Activated naive CD4-positive, alpha-beta T cell treated with anti-CD3 and anti-CD28 coated beads, Interleukin-2, amount 10 ng/mL, durations not matched to agents 7 days and 5 days (primary cell): Measurements from ENCODE around the gene LUM.

Experiments
- CTCF ChIA-PET: fragments of 350-600 bp; sonication (Branson Sonifier 250); formaldehyde crosslinking; loops from one replicate; lab custom pipeline; 2021; ENCODE audit warnings: antibody characterized with exemption; lab: Charles Lee
- DNase-seq: peaks from one replicate; pipeline ENCODE4 v3.0.0-alpha.2; 2020
- H3K27ac Mint-ChIP-seq: one replicate; pipeline ENCODE4 v1.8.0; 2021; ENCODE audit warnings: mild to moderate bottlenecking, moderate library complexity, mixed read lengths
- H3K27me3 Mint-ChIP-seq: one replicate; pipeline ENCODE4 v1.8.0; 2021; ENCODE audit warnings: mild to moderate bottlenecking, mixed read lengths
- H3K36me3 Mint-ChIP-seq: one replicate; pipeline ENCODE4 v1.8.0; 2021; ENCODE audit warnings: mixed read lengths
- H3K4me1 Mint-ChIP-seq: one replicate; pipeline ENCODE4 v1.8.0; 2021; ENCODE audit warnings: mixed read lengths
- H3K4me3 Mint-ChIP-seq: one replicate; pipeline ENCODE4 v1.8.0; 2021; ENCODE audit warnings: mild to moderate bottlenecking, moderate library complexity, mixed read lengths
- H3K9me3 Mint-ChIP-seq: one replicate; pipeline ENCODE4 v1.8.0; 2021; ENCODE audit warnings: mixed read lengths

The LUM gene

DNA sequence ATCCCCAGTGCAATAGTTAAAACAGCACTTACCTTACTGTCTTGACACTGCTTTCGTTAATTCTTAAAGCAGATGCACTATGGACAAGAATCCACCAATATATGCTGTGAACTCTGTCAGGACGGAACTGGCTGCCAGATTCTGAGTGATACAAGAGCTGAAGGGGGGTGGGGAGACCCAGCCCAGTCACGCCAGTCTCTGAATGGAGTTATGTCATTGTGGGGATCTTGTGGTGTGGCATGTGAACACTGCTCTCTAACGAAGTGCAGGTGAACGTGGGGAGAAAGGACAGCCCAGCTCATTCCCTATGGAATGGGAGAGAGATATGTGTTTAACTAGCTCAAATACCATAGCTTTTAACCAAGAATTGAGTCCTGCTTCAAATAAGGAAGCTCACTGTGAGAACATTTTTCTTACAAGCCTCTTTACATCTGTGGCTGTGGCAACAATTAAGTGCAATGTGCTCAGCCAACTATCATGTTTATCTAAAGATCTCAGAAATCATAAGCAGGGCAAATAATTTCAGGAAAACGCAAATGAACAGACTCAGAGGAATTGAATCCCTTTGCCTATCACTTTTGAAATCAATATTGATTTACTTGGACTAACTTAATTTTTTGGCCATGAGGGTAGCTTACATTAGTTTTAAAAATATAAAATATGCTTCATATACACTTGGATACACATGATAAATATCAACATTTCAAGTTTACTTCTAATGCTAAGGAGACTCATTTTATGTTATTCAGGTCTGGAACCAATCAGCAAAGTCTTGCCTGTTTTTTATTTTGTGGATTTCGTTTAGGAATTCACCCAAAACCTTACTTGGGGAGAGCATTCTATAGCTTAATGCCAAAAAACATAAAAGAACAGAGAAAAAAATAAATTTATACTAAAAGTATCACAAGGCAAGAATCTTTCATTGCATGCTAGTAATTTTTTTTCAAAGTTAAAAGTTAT is at the start of gene LUM:
Gene LUM (minus strand): TSS at position 129 of the 960 bp plus-strand sequence. CDS start 2,515 bp downstream, outside the sequence.
- no peaks in the 10 kb centered on the region for H3K9me3 Mint-ChIP-seq
- CTCF ChIA-PET, result interaction anchor here (1.2 kb wide), 1 partner anchor 118 kb away, joined by 3 read pairs; no protein-coding TSS in a partner anchor
- no peaks in the 10 kb centered on the region for H3K4me1 Mint-ChIP-seq
- no peaks in the 10 kb centered on the region for H3K36me3 Mint-ChIP-seq
- no peak within 1 kb of the TSS for H3K27ac Mint-ChIP-seq
- no peak within 1 kb of the TSS for H3K4me3 Mint-ChIP-seq
- H3K27me3 Mint-ChIP-seq, result no peaks in the 10 kb centered on the region
- DNase-seq, result no peak

GRCh38 chr12:91161009-91161408 is 49.7 kb upstream of the LUM start:
- no peak for DNase-seq
- Mint-ChIP-seq H3K9me3 (no peaks in the 10 kb centered on the region), H3K27ac (no peak overlapping the region), H3K4me3 (no peak overlapping the region), H3K4me1 (no peaks in the 10 kb centered on the region), H3K36me3 (no peaks in the 10 kb centered on the region), H3K27me3 (no peaks in the 10 kb centered on the region)
- CTCF ChIA-PET, result no interaction called here

GRCh38 chr12:91155990-91156389 is 44.7 kb upstream of the LUM start:
- H3K27me3 Mint-ChIP-seq, result no peaks in the 10 kb centered on the region
- no peak overlapping the region for H3K27ac Mint-ChIP-seq
- CTCF ChIA-PET, result no interaction called here
- no peak for DNase-seq
- no peaks in the 10 kb centered on the region for H3K4me1 Mint-ChIP-seq
- H3K4me3 Mint-ChIP-seq, result no peak overlapping the region
- no peaks in the 10 kb centered on the region for H3K36me3 Mint-ChIP-seq
- no peaks in the 10 kb centered on the region for H3K9me3 Mint-ChIP-seq

GRCh38 chr12:91154131-91154530 is 42.8 kb upstream of the LUM start:
- Mint-ChIP-seq H3K4me3 (no peak overlapping the region), H3K9me3 (no peaks in the 10 kb centered on the region), H3K4me1 (no peaks in the 10 kb centered on the region), H3K27me3 (no peaks in the 10 kb centered on the region), H3K36me3 (no peaks in the 10 kb centered on the region), H3K27ac (no peak overlapping the region)
- no peak for DNase-seq
- CTCF ChIA-PET, result no interaction called here

GRCh38 chr12:91144053-91144452 is 32.8 kb upstream of the LUM start:
- CTCF ChIA-PET, result no interaction called here
- no peaks in the 10 kb centered on the region for H3K27me3 Mint-ChIP-seq
- H3K4me1 Mint-ChIP-seq, result no peaks in the 10 kb centered on the region
- H3K36me3 Mint-ChIP-seq, result no peaks in the 10 kb centered on the region
- no peak overlapping the region for H3K4me3 Mint-ChIP-seq
- DNase-seq, result no peak
- H3K27ac Mint-ChIP-seq, result no peak overlapping the region
- no peaks in the 10 kb centered on the region for H3K9me3 Mint-ChIP-seq

DNA sequence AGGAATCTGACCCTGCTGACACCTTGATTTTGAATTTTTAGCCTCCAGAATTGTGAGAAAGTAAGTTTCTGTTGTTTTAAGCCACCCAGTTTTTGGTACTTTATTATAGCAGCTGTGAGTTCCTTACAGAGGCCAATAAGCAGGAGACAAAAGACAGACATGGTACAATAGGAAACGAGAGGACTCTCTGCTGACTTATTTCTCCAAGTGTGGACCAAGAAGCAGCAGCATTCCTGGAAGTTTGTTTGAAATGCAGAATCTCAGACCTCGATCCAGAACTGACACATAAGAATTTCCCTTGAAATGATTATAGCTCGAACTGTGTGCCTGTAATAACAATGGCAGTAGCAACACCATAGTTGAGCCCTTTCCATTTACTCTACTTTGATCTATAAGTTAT is 31.9 kb upstream of the LUM start:
- no peaks in the 10 kb centered on the region for H3K9me3 Mint-ChIP-seq
- no peak for DNase-seq
- H3K36me3 Mint-ChIP-seq, result no peaks in the 10 kb centered on the region
- CTCF ChIA-PET, result no interaction called here
- H3K4me1 Mint-ChIP-seq, result no peaks in the 10 kb centered on the region
- H3K4me3 Mint-ChIP-seq, result no peak overlapping the region
- H3K27me3 Mint-ChIP-seq, result no peaks in the 10 kb centered on the region
- H3K27ac Mint-ChIP-seq, result no peak overlapping the region

DNA sequence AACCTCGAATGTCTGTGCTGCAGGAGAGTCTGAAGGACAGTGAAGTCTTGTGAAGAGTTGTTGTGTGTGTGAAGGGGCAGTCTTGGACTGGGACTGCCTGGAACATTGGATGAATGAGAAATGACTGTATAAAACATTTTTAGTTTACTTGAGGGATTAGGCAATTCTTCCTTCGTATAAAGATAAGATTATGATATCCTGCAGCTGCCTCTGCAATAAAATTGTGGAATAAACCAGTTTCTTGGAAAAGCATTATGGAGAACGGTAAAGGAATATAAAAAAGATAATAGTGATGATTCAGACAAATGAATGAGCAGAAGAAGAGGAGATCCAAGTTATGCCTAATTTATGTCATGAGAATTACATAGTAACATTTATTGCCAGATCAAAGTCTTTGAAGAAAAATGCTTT is 30.9 kb upstream of the LUM start:
- Mint-ChIP-seq H3K9me3 (no peaks in the 10 kb centered on the region), H3K36me3 (no peaks in the 10 kb centered on the region), H3K27me3 (no peaks in the 10 kb centered on the region), H3K4me3 (no peak overlapping the region), H3K4me1 (no peaks in the 10 kb centered on the region), H3K27ac (no peak overlapping the region)
- CTCF ChIA-PET, result no interaction called here
- no peak for DNase-seq

GRCh38 chr12:91140026-91140931 is 29.0 kb upstream of the LUM start:
- H3K27ac Mint-ChIP-seq, result no peak overlapping the region
- no peaks in the 10 kb centered on the region for H3K9me3 Mint-ChIP-seq
- no peaks in the 10 kb centered on the region for H3K4me1 Mint-ChIP-seq
- H3K4me3 Mint-ChIP-seq, result no peak overlapping the region
- CTCF ChIA-PET, result no interaction called here
- no peaks in the 10 kb centered on the region for H3K27me3 Mint-ChIP-seq
- H3K36me3 Mint-ChIP-seq, result no peaks in the 10 kb centered on the region
- no peak for DNase-seq

GRCh38 chr12:91139286-91139685 is 28.0 kb upstream of the LUM start:
- CTCF ChIA-PET, result no interaction called here
- DNase-seq, result no peak
- H3K4me3 Mint-ChIP-seq, result no peak overlapping the region
- no peaks in the 10 kb centered on the region for H3K4me1 Mint-ChIP-seq
- no peaks in the 10 kb centered on the region for H3K9me3 Mint-ChIP-seq
- no peaks in the 10 kb centered on the region for H3K27me3 Mint-ChIP-seq
- H3K36me3 Mint-ChIP-seq, result no peaks in the 10 kb centered on the region
- H3K27ac Mint-ChIP-seq, result no peak overlapping the region

DNA sequence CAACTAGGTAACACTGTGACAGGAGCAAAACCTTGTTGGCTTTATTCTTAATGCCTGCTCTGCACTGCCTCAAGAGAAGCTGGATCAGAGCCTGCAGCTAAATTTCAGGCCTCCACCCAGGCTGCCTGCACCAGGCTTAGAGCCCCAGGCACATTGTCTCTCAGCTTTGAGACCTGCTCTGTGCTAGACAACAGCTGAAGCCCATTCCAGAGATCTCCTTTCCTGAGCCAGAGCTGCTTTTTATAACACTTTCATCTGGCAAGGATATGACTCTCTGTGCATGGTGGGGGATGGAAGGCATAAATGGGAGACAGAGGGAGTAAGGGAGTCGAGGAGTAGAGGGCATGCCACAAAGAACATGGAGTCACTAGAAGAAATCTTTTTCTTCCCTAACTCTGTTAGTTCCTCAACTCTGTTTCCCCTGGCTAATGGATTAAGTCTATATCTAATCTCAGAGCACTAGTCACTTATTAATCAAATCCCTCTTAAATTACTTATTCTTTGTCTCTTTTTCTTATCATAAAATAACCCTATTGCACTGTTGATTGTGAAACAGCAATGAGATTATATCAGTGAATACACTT is 27.1 kb upstream of the LUM start:
- Mint-ChIP-seq H3K9me3 (no peaks in the 10 kb centered on the region), H3K27ac (no peak overlapping the region), H3K36me3 (no peaks in the 10 kb centered on the region), H3K4me3 (no peak overlapping the region), H3K4me1 (no peaks in the 10 kb centered on the region), H3K27me3 (no peaks in the 10 kb centered on the region)
- CTCF ChIA-PET, result no interaction called here
- no peak for DNase-seq

DNA sequence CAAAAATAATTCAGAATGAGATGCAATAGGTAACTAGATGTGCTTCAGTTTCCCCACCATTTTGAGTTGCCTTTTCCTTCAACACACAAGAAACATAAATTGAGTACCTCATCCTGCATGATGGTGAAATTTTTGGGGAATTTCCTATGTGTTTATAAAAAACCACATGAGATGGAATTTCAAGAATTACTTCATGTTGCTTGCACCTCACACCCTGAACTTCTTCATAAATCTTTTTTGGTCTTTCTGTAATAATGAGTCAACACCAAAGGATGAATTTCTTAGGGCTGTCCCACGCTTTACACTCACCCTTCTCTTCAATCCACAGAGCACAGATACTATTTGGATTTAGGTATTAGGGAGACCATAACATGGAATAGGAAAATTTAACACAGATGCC is 22.6 kb upstream of the LUM start:
- no peaks in the 10 kb centered on the region for H3K9me3 Mint-ChIP-seq
- no peak overlapping the region for H3K4me3 Mint-ChIP-seq
- H3K4me1 Mint-ChIP-seq, result no peaks in the 10 kb centered on the region
- CTCF ChIA-PET, result no interaction called here
- H3K27ac Mint-ChIP-seq, result no peak overlapping the region
- H3K27me3 Mint-ChIP-seq, result no peaks in the 10 kb centered on the region
- H3K36me3 Mint-ChIP-seq, result no peaks in the 10 kb centered on the region
- no peak for DNase-seq

DNA sequence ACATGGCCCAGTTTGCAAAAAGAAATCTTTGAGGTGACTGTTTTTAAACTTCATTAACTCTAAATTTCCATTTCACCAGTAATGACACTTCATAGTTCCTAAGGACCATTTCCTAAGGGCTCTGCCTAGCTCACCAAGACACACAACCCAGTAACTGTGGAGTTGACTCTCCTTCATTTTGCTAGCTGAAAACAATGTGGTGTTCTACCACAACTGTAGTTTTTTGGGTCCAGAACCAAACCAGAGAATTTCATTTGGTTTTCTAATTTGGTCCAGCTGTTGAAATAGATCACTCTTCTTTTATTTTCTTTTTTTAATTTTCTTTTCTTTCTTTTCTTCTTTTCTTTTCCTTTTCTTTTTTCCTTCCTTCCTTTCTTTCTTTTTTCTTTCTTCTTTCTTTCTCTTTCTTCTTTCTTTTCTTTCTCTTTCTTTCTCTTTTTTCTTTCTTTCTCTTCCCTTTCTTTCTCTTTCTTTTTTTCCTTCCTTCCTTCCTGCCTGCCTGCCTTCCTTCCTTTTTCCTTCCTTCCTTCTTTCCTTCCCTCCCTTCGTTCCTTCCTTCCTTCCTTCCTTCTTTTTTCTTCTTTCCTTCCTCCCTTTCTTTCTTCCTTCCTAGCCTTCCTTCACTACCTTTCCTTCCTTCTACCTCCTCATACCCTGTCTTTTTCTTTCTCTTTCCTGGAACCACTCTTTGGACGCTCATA is 18.5 kb upstream of the LUM start:
- Mint-ChIP-seq H3K27me3 (no peaks in the 10 kb centered on the region), H3K4me3 (no peak overlapping the region), H3K36me3 (no peaks in the 10 kb centered on the region), H3K9me3 (no peaks in the 10 kb centered on the region), H3K4me1 (no peaks in the 10 kb centered on the region), H3K27ac (no peak overlapping the region)
- DNase-seq, result no peak
- CTCF ChIA-PET, result no interaction called here

- CTCF ChIA-PET, result no interaction called here
- Mint-ChIP-seq H3K27ac (no peak overlapping the region), H3K9me3 (no peaks in the 10 kb centered on the region)
Measured at GRCh38 chr12:91127751-91128150, 16.5 kb upstream of the LUM start.

DNA sequence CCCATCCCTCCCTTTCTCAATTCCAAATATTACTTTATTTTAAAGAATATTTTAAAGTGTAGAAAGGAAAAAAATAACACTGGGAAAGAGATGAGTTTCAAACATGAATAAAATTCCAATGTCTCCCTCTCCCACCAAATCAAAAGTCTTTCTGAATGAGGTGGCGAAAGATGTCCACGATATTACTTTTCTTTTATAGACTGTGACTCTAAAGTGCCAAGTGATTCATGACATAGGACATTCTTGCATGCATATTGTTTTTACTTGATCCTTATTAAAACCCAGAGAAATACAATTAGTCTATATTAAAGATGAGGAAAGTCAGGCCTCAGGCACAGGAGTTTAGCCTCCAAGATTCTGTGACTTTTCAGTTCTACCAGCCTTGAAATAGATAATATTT is 16.0 kb upstream of the LUM start:
- DNase-seq, result no peak
- no peaks in the 10 kb centered on the region for H3K27me3 Mint-ChIP-seq
- CTCF ChIA-PET, result no interaction called here
- no peaks in the 10 kb centered on the region for H3K9me3 Mint-ChIP-seq
- H3K36me3 Mint-ChIP-seq, result no peaks in the 10 kb centered on the region
- no peak overlapping the region for H3K4me3 Mint-ChIP-seq
- no peak overlapping the region for H3K27ac Mint-ChIP-seq
- H3K4me1 Mint-ChIP-seq, result no peaks in the 10 kb centered on the region

More at GRCh38 chr12:91127751-91128150, 16.5 kb upstream of the LUM start:
- H3K36me3 Mint-ChIP-seq, result no peaks in the 10 kb centered on the region
- no peak for DNase-seq
- H3K4me1 Mint-ChIP-seq, result no peaks in the 10 kb centered on the region
- no peaks in the 10 kb centered on the region for H3K27me3 Mint-ChIP-seq
- no peak overlapping the region for H3K4me3 Mint-ChIP-seq
